Measurements from ENCODE around the gene UBE3C. TPM values are rescaled to one million over a fixed set of nuclear protein-coding genes. Genes with fewer than 3 reads are reported as not detected.

UBE3C gene
- total and polyA plus RNA-seq, 2 donors (not counting 3 experiments of a cell fraction or from before 2014, with no cell fraction given): 45.1 to 77.3 TPM

- no peak overlapping the region for H3K4me2 ChIP-seq (ENCODE audit: insufficient read depth, low read length)
- H3K27ac ChIP-seq (ENCODE audit: insufficient read depth, low read depth, low read length): no peak overlapping the region
- TF ChIP-seq JUN (IDR thresholded peaks at IDR 0.05; ENCODE audit: borderline replicate concordance, insufficient read depth, insufficient read length, low read depth) (no peak), MAX (IDR thresholded peaks at IDR 0.05; ENCODE audit: insufficient read depth, insufficient read length) (no peak), GATA2 (IDR thresholded peaks at IDR 0.05; ENCODE audit: insufficient read depth, insufficient read length, low read depth, low read length) (no peak), MYC (IDR thresholded peaks at IDR 0.05; ENCODE audit: low read depth, low read length) (no peak), POLR2A (IDR thresholded peaks at IDR 0.05; ENCODE audit: low read depth, low read length) (no peak), CTCF (IDR thresholded peaks at IDR 0.05; ENCODE audit: extremely low read depth in 1 of 2, insufficient read depth in 1 of 2, low read depth in 1 of 2, low read length in 2 of 2) (no peak)
- no TSS peak for BruUV-seq (replicated peaks)
- ChIA-PET POLR2A (no interaction called here), CTCF (no interaction called here)
- DNase-seq (ENCODE audit: low read depth, low spot score) (no peak), FAIRE-seq (no peak)
- no peaks in the 10 kb centered on the region for H3K9me3 ChIP-seq (replicated peaks; ENCODE audit: control insufficient read depth, insufficient read depth, low read length)
- no peak overlapping the region for H3K9ac ChIP-seq (replicated peaks; ENCODE audit: extremely low read depth, insufficient read depth, low read length)
- H4K20me1 ChIP-seq (replicated peaks; ENCODE audit: control insufficient read depth, extremely low read depth, insufficient read depth, low read length): no peaks in the 10 kb centered on the region
- H3K27me3 ChIP-seq (ENCODE audit: control insufficient read depth in 2 of 2, insufficient read depth in 2 of 2, low read length in 2 of 2): no peaks in the 10 kb centered on the region
- no peak overlapping the region for H3K4me3 ChIP-seq (replicated peaks in 1 of 3; ENCODE audit: insufficient read depth in 1 of 3, low read depth in 1 of 3, low read length in 3 of 3)
- intact Hi-C loops (cut with micrococcal nuclease): no loop called here
- no peaks in the 10 kb centered on the region for H3K9me1 ChIP-seq (replicated peaks; ENCODE audit: control insufficient read depth, extremely low read depth, insufficient read depth, low read length)
- H2AFZ ChIP-seq (ENCODE audit: low read depth, low read length): no peak overlapping the region
- H3K79me2 ChIP-seq (ENCODE audit: control insufficient read depth, insufficient read depth, low read length): no peaks in the 10 kb centered on the region
- dilution Hi-C loops (cut with MboI; ENCODE audit: extremely low pct_ligation_motif_present, low sequenced_read_pairs): no loop called here
- peaks cover 13% of the 10 kb centered on the region for H3K4me1 ChIP-seq (ENCODE audit: control insufficient read depth, extremely low read depth, insufficient read depth, low read length)
- H3K36me3 ChIP-seq (ENCODE audit: control insufficient read depth in 2 of 2, extremely low read depth in 1 of 2, insufficient read depth in 2 of 2, low read length in 2 of 2): no peaks in the 10 kb centered on the region
These were observed 174.2 kb downstream of the UBE3C start for GRCh38 chr7:157312941-157313340.

- no peak for DNase-seq (ENCODE audit: low read depth, low spot score)
- no peak for FAIRE-seq
- dilution Hi-C loops (cut with MboI; ENCODE audit: extremely low pct_ligation_motif_present, low sequenced_read_pairs): no loop called here
These were observed 174.9 kb downstream of the UBE3C start for GRCh38 chr7:157313645-157314044.

More at GRCh38 chr7:157313645-157314044, 174.9 kb downstream of the UBE3C start:
- H3K27ac ChIP-seq (ENCODE audit: insufficient read depth, low read depth, low read length): no peak overlapping the region
- H3K4me3 ChIP-seq (replicated peaks in 1 of 3; ENCODE audit: insufficient read depth in 1 of 3, low read depth in 1 of 3, low read length in 3 of 3): no peak overlapping the region
- H3K4me1 ChIP-seq (ENCODE audit: control insufficient read depth, extremely low read depth, insufficient read depth, low read length): peaks cover 13% of the 10 kb centered on the region
- ChIA-PET POLR2A (no interaction called here), CTCF (no interaction called here)
- no peak overlapping the region for H3K4me2 ChIP-seq (ENCODE audit: insufficient read depth, low read length)
- no peaks in the 10 kb centered on the region for H4K20me1 ChIP-seq (replicated peaks; ENCODE audit: control insufficient read depth, extremely low read depth, insufficient read depth, low read length)
- H2AFZ ChIP-seq (ENCODE audit: low read depth, low read length): no peak overlapping the region
- no peaks in the 10 kb centered on the region for H3K27me3 ChIP-seq (ENCODE audit: control insufficient read depth in 2 of 2, insufficient read depth in 2 of 2, low read length in 2 of 2)
- no peaks in the 10 kb centered on the region for H3K36me3 ChIP-seq (ENCODE audit: control insufficient read depth in 2 of 2, extremely low read depth in 1 of 2, insufficient read depth in 2 of 2, low read length in 2 of 2)
- H3K9ac ChIP-seq (replicated peaks; ENCODE audit: extremely low read depth, insufficient read depth, low read length): no peak overlapping the region
- BruUV-seq (replicated peaks): no TSS peak
- no peaks in the 10 kb centered on the region for H3K79me2 ChIP-seq (ENCODE audit: control insufficient read depth, insufficient read depth, low read length)
- intact Hi-C loops (cut with micrococcal nuclease): no loop called here
- no peaks in the 10 kb centered on the region for H3K9me3 ChIP-seq (replicated peaks; ENCODE audit: control insufficient read depth, insufficient read depth, low read length)
- H3K9me1 ChIP-seq (replicated peaks; ENCODE audit: control insufficient read depth, extremely low read depth, insufficient read depth, low read length): no peaks in the 10 kb centered on the region
- TF ChIP-seq EZH2 (IDR thresholded peaks at IDR 0.05; ENCODE audit: borderline replicate concordance, low read depth, low read length, severe bottlenecking) (no peak), FOS (IDR thresholded peaks at IDR 0.05; ENCODE audit: borderline replicate concordance, insufficient read depth, low read length) (no peak), POLR2AphosphoS5 (IDR thresholded peaks at IDR 0.05; ENCODE audit: insufficient read depth, low read depth, low read length) (no peak), POLR2A (IDR thresholded peaks at IDR 0.05; ENCODE audit: low read depth, low read length) (no peak), MAX (IDR thresholded peaks at IDR 0.05; ENCODE audit: insufficient read depth, insufficient read length) (no peak), GATA2 (IDR thresholded peaks at IDR 0.05; ENCODE audit: insufficient read depth, insufficient read length, low read depth, low read length) (no peak), MYC (IDR thresholded peaks at IDR 0.05; ENCODE audit: low read depth, low read length) (no peak), CTCF (IDR thresholded peaks at IDR 0.05; ENCODE audit: extremely low read depth in 1 of 2, insufficient read depth in 1 of 2, low read depth in 1 of 2, low read length in 2 of 2) (no peak), JUN (IDR thresholded peaks at IDR 0.05; ENCODE audit: borderline replicate concordance, insufficient read depth, insufficient read length, low read depth) (no peak)

Measured in endothelial cell of umbilical vein (primary cell).